ENCODE measurements around the gene MAPKAPK5.
"Not testable (repeated sequence)": the region's sequence is repeated elsewhere in the genome, so short reads cannot be mapped to it uniquely, and the experiment has no call there.

Gene MAPKAPK5

DNA sequence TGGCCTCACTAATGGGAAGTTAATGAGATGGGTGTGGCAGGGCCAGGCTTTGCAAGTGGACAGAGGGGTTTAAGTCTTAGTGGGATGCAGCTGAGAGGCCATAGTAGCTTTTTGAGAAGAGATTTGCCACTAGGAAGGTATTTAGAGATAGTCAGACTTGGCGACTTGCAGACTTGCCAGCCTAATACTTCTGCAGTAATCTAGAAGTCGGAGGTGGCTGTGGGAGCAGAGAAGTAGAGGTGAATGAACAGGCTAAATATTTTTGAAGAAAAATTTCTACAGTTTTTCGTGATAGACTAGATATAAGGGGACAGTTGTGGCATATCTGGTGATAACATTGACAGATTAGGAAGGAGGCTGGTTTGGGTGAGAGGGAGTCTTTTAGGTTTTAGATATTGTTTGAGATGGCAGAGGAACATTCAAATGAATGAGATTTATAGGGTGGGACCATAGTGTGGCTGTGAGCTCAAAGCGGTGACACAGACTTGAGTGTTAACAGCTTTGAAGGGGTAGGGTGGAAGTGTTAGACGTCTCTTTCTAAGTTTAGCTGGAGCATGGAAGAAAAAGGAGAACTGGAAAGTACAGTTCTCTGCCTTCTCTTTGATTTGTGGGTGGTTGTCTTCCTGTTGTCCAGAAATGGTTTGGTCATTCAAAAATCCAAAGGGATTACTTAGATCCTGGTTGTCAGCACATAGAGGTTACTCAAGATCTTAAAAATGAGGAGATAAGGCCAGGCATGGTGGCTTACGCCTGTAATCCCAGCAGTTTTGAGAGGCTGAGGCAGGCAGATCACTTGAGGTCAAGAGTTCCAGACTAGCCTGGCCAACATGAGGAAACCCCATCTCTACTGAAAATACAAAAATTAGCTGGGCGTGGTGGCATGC is 44.9 kb downstream of the MAPKAPK5 start:
- DNase-seq (ENCODE audit: low spot score) = no peak

DNA sequence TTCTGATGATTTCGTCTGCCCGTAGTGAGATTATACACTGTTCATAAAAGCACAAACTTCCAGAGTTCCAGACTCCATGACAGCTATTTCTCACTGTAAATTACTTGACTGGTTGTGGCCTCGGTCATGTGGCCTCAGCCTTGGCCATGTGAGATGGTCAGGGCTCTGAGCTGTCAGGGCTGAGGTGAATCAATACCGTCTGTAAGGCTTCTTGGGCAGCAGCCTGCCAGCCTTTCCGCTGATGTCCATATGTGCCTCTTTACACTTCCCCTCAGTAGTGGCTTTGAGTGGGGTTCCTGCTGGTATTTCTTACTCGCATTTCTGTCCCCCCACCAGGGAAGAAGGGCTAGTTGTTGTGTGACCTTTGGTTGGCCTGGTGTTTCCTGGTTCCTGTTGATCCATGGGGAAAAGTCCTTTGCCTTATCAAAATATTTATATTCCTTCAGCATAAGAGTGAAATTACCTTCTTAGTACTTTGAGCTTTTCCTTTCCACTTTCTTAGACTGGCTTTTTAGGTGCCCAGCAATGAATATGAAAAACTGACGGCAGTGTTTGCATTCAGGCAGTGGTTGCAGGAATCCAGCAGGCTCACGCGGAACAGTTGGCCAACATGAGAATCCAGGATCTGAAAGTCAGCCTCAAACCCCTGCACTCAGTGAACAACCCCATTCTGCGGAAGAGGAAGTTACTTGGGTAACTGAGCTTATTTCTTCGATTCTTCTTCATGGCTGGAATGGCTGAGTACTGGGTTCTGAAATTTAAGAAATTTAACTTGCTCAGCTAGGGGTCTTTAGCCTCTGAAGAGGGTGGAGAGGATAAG is 46.1 kb downstream of the MAPKAPK5 start:
- no peak for DNase-seq (ENCODE audit: low spot score)

DNA sequence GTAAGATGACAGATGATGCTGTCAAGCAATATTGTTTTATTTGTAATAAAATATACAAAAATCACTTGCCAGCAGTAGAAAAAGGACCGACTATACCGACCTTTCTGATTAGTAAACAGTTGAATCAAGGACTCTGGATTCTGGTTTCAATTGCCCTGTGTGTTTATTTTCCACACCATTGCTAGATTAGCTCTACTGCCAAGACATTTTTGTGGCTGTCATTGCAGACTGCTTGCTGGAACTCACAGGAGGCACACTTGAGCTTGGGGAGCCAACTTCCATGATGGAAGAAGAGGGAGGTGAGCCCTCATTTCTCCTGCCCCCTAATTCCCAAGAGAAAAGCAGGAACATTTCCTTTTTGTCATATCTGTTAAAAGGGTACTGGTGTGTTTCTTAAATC is 51.3 kb downstream of the MAPKAPK5 start:
- DNase-seq (ENCODE audit: low spot score) = no peak

DNA sequence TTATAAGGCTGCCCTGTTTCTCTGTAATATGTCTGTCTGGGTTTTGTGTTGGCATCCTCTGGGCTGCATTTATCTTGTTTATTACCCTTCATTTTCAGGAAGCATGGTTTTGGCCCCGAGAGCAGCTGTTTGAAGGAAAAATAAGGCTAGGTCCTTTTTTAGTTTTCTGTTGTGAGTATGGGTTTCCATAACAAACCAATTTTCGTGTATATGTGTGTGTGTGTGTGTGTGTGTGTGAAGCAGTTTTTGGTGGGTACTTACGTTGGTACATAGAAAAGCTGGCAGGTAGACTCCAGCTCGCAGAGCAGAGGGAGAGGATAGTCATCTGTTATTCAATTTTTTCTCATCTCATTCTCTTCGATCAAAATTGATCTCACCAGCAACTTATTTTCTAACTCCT is 52.5 kb downstream of the MAPKAPK5 start:
- DNase-seq (ENCODE audit: low spot score) = no peak

DNA sequence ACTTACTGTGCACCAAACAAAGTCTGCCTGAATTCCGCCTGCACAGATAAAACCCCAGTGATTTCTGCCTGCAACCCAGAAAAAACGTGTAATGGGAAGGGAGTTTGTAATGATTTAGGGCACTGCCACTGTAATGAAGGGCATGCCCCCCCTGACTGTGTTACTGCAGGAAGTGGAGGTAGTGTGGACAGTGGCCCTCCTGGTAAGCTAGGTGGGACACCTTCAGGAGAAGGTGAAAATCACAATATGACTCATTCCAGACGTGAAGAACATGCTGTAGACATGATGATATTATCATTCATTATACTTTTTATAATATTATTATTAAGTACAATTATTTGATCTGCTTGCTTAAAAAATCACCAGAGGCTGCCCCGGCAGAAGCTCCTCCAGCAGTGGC is 59.2 kb downstream of the MAPKAPK5 start:
- no peak for DNase-seq (ENCODE audit: low spot score)

GRCh38 chr12:111904446-111904975 is 62.5 kb downstream of the MAPKAPK5 start:
- DNase-seq (ENCODE audit: low spot score) = no peak

GRCh38 chr12:111905502-111905901 is 63.5 kb downstream of the MAPKAPK5 start:
- DNase-seq (ENCODE audit: low spot score) = no peak

GRCh38 chr12:111907740-111908139 is 65.7 kb downstream of the MAPKAPK5 start:
- DNase-seq (ENCODE audit: low spot score) = no peak

- no peak for DNase-seq (ENCODE audit: low spot score)
Measured at GRCh38 chr12:111925171-111925570, 83.1 kb downstream of the MAPKAPK5 start.

DNA sequence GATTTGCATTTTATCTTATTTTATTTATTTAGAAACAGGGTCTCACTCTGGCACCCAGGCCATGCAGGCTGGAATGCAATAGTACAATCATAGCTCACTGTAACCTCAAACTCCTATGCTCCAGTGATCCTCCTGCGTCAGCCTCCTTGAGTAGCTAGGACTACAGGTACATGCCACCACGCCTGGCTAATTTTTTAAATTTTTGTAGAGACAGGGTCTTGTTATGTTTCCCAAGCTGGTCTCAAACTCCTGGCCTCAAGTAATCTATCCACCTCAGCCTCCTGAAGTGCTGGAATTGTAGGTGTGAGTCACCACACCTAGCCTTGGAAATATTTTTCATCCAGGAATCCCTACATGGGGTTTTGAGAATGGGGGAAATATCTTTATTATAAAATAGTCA is 84.6 kb downstream of the MAPKAPK5 start:
- no peak for DNase-seq (ENCODE audit: low spot score)

DNA sequence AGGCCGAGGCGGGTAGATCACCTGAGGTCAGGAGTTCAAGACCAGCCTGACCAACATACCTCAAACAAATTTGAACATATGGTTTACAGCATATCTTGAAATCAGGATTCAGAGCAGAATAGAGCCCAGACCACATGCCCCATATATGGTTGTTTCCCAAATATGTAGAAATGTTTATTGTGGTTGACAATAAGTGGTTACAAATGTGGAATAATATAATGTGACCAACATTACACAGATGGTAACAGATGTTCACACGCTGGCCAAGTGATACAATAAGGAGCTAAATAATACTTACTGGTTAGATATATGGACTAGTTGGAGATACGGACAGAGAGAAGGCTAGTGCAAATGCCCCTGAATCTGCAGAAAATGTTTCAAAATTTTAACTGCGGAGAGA is 85.3 kb downstream of the MAPKAPK5 start:
- DNase-seq (ENCODE audit: low spot score) = no peak

GRCh38 chr12:111932241-111932640 is 90.2 kb downstream of the MAPKAPK5 start:
- DNase-seq (ENCODE audit: low spot score) = no peak

DNA sequence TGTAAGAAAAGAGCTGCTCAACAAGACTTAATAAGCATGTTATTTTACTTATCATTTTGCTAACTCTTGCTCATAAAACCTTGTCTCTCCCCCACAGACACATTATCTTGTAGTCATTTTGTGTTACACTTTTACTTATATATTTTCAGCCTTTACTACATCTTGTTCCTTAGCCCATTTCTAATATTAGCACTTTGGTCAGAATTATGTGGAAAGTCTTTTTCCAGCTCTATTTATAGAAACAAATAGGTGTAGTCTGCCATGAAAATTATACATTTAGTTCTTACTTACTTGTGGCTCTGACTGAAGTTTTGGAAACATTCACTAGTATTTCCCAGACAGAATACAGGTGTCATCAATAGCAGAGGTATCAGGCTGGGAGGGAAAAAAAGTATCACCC is 94.8 kb downstream of the MAPKAPK5 start:
- no peak for DNase-seq (ENCODE audit: low spot score)

- DNase-seq (ENCODE audit: low spot score) = no peak
Measured at GRCh38 chr12:111937429-111937828, 95.4 kb downstream of the MAPKAPK5 start.

- no peak for DNase-seq (ENCODE audit: low spot score)
Measured at GRCh38 chr12:111942557-111942956, 100.5 kb downstream of the MAPKAPK5 start.

DNA sequence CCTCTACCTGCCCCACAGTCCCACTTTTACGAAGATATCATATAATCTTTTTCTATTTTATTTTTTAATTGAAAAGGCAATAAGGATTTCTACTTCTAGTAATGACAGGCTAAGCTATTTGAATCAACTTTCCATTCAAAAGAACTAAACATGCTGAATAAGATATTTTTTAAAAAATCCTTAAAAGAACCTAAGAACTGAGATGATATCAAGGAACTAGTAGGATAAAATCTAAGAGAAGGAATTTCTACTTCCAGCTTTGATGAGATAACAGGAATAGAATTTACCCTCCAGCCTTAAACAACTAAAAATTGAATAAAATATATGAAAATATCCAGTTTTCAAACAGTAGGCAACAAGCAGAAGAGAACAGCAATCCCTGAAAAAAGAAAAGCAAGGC is 101.9 kb downstream of the MAPKAPK5 start:
- DNase-seq (ENCODE audit: low spot score) = no peak

DNA sequence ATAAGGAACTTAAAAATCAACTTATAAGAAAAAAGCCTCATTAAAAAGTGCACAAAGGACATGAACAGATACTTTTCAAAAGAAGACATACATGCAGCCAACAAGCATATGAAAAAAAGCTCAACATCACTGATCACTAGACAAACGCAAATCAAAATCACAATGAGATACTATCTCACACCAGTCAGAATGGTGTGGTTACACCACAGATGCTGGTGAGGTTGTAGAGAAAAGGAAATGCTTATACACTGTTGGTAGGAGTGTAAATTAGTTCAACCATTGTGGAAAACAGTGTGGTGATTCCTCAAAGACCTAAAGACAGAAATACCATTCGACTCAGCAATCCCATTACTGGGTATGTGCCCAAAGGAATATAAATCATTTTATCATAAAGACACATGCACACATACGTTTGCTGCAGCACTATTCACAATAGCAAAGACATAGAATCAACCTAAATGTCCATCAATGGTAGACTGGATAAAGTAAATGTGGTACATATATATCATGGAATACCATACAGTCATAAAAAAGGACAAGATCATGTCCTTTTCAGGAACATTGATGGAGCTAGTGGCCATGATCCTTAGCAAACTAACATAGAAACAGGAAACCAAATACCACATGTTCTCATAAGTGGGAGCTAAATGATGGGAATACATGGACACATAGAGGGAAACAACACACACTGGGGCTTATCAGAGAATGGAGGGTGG is 109.1 kb downstream of the MAPKAPK5 start:
- not testable (repeated sequence) for DNase-seq (ENCODE audit: low spot score)

Data from RKO (cell line).